Glutamatergic neuron (in vitro differentiated cells): ENCODE data around the gene GDF10. TPM values are rescaled to one million over a fixed set of nuclear protein-coding genes. Genes with fewer than 3 reads are reported as not detected.

Source experiments
- DNase-seq: peaks from one replicate; pipeline ENCODE4 v3.0.0; 2022
- H3K27ac Mint-ChIP-seq: one replicate; pipeline ENCODE4 v1.8.0; 2020; ENCODE audit warnings: mild to moderate bottlenecking, mixed read lengths, inconsistent platforms; ENCODE audit not compliant: unreplicated experiment
- H3K27me3 Mint-ChIP-seq: one replicate; pipeline ENCODE4 v1.8.0; 2020; ENCODE audit warnings: mild to moderate bottlenecking, moderate library complexity, mixed read lengths, inconsistent platforms; ENCODE audit not compliant: unreplicated experiment
- H3K36me3 Mint-ChIP-seq: one replicate; pipeline ENCODE4 v1.8.0; 2020; ENCODE audit warnings: mild to moderate bottlenecking, mixed read lengths, inconsistent platforms; ENCODE audit not compliant: unreplicated experiment
- H3K4me1 Mint-ChIP-seq: one replicate; pipeline ENCODE4 v1.8.0; 2020; ENCODE audit warnings: mild to moderate bottlenecking, low read depth, mixed read lengths, inconsistent platforms; ENCODE audit not compliant: unreplicated experiment
- H3K4me3 Mint-ChIP-seq: one replicate; pipeline ENCODE4 v1.8.0; 2020; ENCODE audit warnings: mild to moderate bottlenecking, mixed read lengths, inconsistent platforms; ENCODE audit not compliant: unreplicated experiment
- H3K9me3 Mint-ChIP-seq: one replicate; pipeline ENCODE4 v1.8.0; 2020; ENCODE audit warnings: mild to moderate bottlenecking, moderate library complexity, mixed read lengths, inconsistent platforms; ENCODE audit not compliant: unreplicated experiment
- total RNA-seq: library from RNA; stranded (reverse); fragmentation: NEBNext Ultra II Directional; extraction: Animal tissue kit (Norgen Biotek cat#: 25700); gene quantifications from one replicate; pipeline ENCODE4 v1.2.1, GENCODE V29; 2021; ENCODE audit not compliant: unreplicated experiment
- TF ChIP-seq, protein P1 (sequence below): fragments of 200-600 bp; sonication (generic); IDR thresholded peaks from one replicate; pipeline ENCODE4 v1.5.0; 2021; ENCODE audit not compliant: partially characterized antibody, unreplicated experiment

GDF10 gene
- total RNA-seq, 1 donor from 2014 or later, result not detected

DNA sequence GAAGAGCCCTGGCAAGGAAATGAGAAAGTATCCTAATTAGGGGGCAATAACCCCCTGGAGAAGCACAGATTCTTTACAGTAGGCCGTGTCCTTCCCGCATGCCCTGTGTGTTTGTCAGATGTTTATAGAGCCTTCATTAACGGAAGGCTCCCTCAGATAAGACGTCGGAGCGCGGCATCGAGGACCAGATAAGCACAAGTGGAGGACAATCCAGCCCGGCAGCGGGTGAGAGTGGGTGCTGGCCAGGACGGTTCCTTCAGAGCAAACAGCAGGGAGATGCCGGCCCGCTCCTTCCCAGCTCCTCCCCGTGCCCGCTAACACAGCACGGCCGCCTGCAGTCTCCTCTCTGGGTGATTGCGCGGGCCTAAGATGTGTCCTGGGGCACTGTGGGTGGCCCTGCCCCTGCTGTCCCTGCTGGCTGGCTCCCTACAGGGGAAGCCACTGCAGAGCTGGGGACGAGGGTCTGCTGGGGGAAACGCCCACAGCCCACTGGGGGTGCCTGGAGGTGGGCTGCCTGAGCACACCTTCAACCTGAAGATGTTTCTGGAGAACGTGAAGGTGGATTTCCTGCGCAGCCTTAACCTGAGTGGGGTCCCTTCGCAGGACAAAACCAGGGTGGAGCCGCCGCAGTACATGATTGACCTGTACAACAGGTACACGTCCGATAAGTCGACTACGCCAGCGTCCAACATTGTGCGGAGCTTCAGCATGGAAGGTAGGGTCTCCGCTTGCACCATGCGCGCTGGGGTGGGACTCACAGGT, 22.5 kb downstream of the GDF10 start, which contains the start of gene GDF2:
Gene GDF2 (plus strand): TSS at position 155 of the 762 bp plus-strand sequence. CDS start 215 bp downstream, at position 370.
- Mint-ChIP-seq H3K9me3 (peaks cover 4% of the 10 kb centered on the region), H3K27ac (no peak within 1 kb of the TSS), H3K27me3 (peaks cover 11% of the 10 kb centered on the region), H3K4me1 (peaks cover 8% of the 10 kb centered on the region), H3K36me3 (no peaks in the 10 kb centered on the region), H3K4me3 (no peak within 1 kb of the TSS)
- no peak for DNase-seq
- TF ChIP-seq, protein P1, sequence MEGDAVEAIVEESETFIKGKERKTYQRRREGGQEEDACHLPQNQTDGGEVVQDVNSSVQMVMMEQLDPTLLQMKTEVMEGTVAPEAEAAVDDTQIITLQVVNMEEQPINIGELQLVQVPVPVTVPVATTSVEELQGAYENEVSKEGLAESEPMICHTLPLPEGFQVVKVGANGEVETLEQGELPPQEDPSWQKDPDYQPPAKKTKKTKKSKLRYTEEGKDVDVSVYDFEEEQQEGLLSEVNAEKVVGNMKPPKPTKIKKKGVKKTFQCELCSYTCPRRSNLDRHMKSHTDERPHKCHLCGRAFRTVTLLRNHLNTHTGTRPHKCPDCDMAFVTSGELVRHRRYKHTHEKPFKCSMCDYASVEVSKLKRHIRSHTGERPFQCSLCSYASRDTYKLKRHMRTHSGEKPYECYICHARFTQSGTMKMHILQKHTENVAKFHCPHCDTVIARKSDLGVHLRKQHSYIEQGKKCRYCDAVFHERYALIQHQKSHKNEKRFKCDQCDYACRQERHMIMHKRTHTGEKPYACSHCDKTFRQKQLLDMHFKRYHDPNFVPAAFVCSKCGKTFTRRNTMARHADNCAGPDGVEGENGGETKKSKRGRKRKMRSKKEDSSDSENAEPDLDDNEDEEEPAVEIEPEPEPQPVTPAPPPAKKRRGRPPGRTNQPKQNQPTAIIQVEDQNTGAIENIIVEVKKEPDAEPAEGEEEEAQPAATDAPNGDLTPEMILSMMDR, result no peak

DNA sequence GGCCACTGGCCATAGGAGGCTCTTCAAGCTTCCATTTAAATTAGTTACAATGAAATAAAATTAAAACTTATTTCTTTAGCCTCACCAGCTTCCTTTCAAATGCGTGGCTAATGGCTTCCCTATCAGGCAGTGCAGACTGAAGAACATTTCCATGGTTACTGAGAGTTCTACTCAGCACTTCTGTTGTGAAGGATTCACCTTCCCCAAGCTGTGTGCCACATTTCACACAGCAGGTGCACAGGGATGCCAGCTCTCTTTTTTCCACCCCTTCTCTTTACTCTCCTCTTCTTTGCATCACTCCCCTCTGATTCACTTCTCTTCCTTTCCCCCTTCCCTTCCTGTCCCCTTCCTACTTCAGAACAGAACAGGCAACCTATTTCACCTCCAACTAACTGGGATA, 23.1 kb downstream of the GDF10 start:
- no peaks in the 10 kb centered on the region for H3K36me3 Mint-ChIP-seq
- peaks cover 8% of the 10 kb centered on the region for H3K4me1 Mint-ChIP-seq
- H3K4me3 Mint-ChIP-seq, result no peak overlapping the region
- peaks cover 14% of the 10 kb centered on the region for H3K27me3 Mint-ChIP-seq
- peaks cover 6% of the 10 kb centered on the region for H3K9me3 Mint-ChIP-seq
- TF ChIP-seq, protein P1, result no peak
- H3K27ac Mint-ChIP-seq, result no peak overlapping the region
- no peak for DNase-seq

DNA sequence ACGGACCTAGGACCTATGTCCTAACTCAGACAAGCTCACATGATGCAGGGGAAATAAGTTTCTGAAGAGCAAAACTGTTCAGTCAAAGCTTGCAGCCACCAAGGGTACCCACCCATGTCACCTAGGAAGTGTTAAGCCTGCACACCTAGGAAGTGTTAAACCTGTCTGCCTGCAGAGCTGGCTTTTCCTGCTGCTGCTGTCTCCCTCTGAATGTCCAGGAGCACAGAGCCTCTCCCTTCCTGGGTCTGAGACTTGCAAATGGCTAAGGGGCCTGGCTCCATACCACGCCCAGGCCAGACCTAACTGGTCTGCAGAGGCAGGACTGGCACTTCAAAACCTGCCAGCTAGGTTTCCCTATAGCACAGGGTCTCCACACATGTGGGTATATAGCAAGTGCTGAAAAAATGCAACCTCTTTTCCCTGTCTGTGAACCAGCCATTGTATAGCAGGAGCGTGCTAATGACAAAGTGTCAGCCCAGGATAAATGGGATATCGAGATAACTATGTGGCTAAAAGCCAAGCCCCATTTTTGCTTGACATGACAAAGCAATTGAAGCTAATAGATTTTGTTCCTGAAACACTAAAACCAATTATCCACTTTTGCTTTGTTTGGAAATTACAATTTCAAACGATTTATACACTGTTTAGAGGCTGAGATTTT, 23.8 kb downstream of the GDF10 start:
- Mint-ChIP-seq H3K36me3 (no peaks in the 10 kb centered on the region), H3K27me3 (peaks cover 17% of the 10 kb centered on the region), H3K27ac (no peak overlapping the region), H3K9me3 (peaks cover 6% of the 10 kb centered on the region), H3K4me3 (no peak overlapping the region), H3K4me1 (peaks cover 8% of the 10 kb centered on the region)
- TF ChIP-seq, protein P1, result no peak
- DNase-seq, result no peak

DNA sequence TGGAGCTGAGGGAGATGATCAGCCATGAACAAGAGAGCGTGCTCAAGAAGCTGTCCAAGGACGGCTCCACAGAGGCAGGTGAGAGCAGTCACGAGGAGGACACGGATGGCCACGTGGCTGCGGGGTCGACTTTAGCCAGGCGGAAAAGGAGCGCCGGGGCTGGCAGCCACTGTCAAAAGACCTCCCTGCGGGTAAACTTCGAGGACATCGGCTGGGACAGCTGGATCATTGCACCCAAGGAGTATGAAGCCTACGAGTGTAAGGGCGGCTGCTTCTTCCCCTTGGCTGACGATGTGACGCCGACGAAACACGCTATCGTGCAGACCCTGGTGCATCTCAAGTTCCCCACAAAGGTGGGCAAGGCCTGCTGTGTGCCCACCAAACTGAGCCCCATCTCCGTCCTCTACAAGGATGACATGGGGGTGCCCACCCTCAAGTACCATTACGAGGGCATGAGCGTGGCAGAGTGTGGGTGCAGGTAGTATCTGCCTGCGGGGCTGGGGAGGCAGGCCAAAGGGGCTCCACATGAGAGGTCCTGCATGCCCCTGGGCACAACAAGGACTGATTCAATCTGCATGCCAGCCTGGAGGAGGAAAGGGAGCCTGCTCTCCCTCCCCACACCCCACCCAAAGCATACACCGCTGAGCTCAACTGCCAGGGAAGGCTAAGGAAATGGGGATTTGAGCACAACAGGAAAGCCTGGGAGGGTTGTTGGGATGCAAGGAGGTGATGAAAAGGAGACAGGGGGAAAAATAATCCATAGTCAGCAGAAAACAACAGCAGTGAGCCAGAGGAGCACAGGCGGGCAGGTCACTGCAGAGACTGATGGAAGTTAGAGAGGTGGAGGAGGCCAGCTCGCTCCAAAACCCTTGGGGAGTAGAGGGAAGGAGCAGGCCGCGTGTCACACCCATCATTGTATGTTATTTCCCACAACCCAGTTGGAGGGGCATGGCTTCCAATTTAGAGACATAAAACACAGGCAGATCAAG, 25.6 kb downstream of the GDF10 start:
- Mint-ChIP-seq H3K4me1 (peaks cover 8% of the 10 kb centered on the region), H3K27ac (no peak overlapping the region), H3K4me3 (no peak overlapping the region), H3K9me3 (peaks cover 6% of the 10 kb centered on the region), H3K27me3 (peaks cover 17% of the 10 kb centered on the region), H3K36me3 (no peaks in the 10 kb centered on the region)
- TF ChIP-seq, protein P1, result no peak
- DNase-seq, result no peak
